DMS 273 (cell line): ENCODE results near the gene HSPB8.

Experiments
- DNase-seq: peaks from one replicate; lab custom pipeline; 2025; ENCODE audit not compliant: unreplicated experiment; lab: John Stamatoyannopoulos, UW

HSPB8 gene

DNA sequence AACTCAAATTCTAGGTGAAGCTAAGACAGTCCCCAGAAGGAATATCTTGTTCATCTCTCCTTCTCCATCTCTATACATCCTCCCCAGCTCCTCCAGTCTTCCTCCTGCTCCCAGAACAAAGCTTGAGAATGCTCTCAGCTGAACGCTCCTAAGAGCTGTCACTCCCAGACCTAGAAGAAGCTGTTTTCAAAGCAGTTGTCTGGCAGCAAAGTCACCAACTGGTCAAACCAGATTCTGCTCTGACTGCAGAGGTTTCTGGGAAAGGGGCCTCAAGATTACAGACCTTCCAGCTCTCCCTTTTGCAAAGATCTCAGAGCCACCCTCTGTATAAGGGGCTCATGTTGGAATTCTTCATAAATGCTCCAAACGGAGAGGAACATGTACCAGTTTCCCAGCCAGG lies 9.6 kb upstream of the HSPB8 start:
- DNase-seq = no peak

DNA sequence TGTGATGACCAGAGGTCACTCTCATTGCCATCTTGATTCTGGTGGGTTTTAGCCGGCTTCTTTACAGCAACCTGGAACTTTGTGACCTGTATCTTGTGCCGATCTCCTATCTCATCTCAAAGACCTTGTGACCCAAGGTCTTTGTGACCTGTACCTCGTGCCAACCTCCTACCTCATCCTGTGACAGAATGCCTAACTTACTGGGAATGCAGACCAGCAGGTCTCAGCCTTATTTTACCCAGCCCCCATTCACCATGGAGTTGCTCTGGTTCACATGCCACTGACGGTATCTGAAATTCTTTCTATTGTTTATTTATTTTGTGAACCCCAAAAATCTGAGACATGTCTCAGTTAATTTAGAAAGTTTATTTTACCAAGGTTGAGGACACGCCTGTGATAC lies 7.4 kb upstream of the HSPB8 start:
- no peak for DNase-seq

DNA sequence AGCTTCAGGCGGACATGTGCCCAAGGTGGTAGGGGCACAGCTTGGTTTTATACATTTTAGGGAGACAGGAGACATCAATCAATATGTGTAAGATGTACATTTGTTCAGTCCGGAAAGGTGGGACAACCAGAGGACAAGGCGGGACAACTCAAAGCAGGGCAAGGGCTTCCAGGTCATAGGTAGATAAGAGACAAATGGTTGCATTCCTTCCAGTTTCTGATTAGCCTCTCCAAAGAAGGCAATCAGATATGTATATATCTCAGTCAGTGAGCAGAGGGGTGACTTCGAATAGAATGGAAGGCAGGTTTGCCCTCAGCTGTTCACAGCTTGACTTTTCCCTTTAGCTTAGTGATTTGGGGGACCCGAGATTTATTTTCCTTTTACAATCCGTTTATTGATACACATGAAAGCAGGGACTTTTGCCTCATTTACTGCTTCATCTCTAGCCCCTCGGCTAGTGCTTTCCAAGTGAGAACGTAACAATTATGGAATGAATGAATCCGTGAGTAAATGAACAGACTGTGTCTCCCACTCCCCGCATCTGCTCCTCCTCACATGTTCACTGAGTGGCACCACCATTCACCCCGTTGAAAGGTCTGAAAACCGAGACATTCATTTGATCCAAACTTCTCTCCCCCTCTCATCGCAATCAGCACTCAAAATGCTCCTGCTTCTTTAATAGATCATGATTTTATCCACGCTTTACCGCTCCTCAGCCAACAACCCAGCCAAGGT lies 6.9 kb upstream of the HSPB8 start:
- no peak for DNase-seq

- DNase-seq = no peak
Measured at GRCh38 chr12:119175081-119175480, 3.6 kb upstream of the HSPB8 start.

GRCh38 chr12:119176267-119177055 lies 2.3 kb upstream of the HSPB8 start:
- DNase-seq = peak; percentile 86

DNA sequence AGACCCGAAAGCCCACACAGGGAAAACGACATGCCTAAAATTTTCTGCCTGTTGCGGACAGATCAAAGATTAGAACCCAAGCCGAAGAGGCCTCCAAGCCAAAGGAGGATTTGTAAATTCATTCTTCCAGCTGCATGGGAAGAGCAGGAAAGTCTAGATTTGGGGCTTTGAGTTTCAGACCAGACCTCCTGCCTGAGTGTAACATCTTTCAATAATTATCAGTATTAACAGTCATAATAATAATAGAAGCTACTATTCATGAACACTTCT lies 1.7 kb upstream of the HSPB8 start:
- no peak for DNase-seq

DNA sequence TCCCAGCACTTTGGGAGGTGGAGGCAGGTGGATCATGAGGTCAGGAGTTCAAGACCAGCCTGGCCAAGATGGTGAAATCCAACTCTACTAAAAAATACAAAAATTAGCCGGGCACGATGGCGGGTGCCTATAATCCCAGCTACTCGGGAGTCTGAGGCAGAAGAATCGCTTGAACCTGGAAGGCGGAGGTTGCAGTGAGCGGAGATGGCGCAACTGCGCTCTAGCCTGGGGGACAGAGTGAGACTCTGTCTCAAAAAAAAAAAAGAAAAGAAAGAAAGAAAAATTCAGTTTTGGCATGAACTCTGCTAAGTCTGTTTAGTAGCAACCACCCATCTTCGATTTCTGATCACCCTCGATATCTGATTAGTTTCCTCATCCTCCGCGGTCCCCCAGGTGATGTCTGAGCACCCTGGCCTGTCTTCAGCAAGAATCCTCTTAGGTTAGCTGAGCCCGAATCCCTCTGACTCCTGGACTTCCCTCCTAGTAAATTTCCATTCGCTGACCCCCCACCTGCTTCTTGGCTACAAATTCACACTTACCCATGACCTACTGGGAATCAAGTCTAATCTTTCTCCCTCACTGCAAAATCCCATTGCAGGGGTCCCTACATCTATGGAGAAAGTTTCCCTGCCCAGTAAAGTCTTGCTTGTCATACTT lies 879 bp upstream of the HSPB8 start:
- no peak for DNase-seq

- DNase-seq = peak; percentile 35
Measured at GRCh38 chr12:119179335-119180021, 747 bp downstream of the HSPB8 start.

DNA sequence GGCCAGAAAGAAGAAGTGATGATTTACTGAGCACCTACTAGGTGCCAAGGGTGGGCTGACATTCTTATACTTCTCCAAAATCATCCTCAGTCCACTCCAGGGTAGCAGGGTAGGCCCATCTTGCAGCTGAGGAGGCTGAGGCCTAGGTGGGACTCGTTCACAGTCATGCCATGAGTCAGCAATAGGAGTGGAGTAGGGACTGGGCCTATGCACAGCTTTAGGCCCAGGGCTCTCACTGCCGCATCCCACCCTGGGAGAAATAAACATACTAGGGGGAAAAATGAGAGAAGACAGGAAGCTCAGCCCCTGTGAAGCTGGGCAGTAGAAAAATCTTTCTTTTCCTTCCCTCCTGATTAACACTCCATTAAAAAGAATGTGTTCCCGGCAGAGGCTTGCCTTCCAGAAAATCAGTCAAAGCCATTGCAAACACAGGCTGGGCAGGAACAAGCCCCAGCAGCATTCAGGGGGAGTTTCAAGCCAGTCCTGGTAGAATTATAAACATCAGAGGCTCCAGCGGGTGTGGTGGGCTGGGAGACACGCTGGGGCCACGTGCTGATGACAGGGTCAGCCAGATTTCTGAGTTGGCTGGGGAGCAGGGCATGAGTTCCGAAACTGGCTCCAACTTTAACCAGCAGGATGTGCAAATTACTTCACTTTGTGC lies 1.8 kb downstream of the HSPB8 start:
- DNase-seq = peak; percentile 65

DNA sequence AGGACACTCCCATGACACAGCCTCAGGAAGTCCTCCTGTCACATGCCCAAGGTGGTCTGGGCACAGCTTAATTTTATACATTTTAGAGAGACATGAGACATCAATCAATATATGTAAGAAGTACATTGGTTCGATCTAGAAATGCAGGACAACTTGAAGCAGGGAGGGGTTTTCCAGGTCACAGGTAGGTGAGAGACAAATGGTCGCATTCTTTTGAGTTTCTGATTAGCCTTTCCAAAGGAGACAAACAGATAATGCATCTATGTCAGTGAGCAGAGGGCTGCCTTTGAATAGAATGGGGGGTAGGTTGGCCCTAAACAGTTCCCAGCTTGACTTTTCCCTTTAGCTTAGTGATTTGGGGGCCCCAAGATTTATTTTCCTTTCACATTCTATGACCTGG lies 2.5 kb downstream of the HSPB8 start:
- peak; percentile 45 for DNase-seq

GRCh38 chr12:119181944-119182343 lies 3.2 kb downstream of the HSPB8 start:
- peak; percentile 40 for DNase-seq

- DNase-seq = peak; percentile 4
Measured at GRCh38 chr12:119182701-119183493, 4.2 kb downstream of the HSPB8 start.

DNA sequence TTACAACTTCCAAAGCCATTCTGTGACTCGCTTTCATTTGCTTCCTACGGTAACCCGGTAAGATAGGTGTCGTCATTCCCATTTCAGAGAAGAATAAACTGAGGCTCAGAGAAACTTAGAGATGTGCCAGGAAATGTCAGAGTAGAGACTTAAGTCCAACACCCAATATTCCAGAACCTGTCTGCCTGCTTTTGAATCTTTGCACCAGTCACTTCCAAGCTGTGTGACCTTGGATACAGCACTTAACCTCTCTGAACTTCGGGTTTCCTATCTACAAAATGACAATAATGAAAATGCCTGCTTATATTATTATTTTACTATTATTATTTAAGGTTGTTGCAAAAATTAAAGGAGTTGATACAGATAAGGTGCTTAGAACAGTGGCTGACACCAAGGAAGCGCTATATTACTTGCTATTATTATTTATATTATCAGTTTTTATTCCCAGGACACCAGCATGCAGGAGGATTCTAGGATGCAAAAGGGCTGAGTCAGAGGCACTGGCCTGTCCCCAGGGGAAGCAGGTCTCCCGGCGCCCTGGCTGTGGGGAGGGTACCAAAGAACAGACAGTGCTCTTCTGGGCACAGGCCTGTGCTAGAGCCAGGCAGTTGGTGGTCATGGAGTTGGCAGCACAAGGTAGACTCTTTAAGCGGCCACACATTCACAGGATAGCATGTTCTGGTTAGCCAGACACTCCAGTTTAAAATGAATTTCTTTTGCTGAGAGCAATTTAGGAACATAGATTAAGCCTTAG lies 5.4 kb downstream of the HSPB8 start:
- DNase-seq = no peak

- no peak for DNase-seq
Measured at GRCh38 chr12:119195256-119195655, 16.5 kb downstream of the HSPB8 start.

- DNase-seq = no peak
Measured at GRCh38 chr12:119198440-119198839, 19.7 kb downstream of the HSPB8 start.

- no peak for DNase-seq
Measured at GRCh38 chr12:119200601-119201000, 21.9 kb downstream of the HSPB8 start.

GRCh38 chr12:119201789-119202543 lies 23.2 kb downstream of the HSPB8 start:
- DNase-seq = no peak

DNA sequence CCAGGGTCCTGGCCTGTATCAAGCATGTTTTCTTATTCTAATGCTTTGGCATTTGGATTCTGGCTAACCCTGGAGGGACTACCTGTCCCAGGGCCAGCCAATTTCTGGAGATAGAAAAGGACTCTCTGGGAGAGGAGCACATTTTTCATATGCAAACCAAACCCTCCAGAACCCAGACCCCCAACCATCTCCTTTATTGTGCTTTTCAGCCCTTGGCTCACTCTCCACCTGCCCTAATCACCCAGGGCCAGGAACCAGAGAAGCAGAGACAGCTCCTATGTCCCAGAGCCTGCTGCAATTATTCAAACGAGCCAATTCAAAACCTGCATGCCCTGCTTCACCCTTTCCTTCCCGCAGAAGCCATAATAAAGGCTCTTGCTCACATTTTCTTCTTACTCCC lies 23.8 kb downstream of the HSPB8 start:
- no peak for DNase-seq

- no peak for DNase-seq
Measured at GRCh38 chr12:119204131-119204530, 25.4 kb downstream of the HSPB8 start.
